ENCODE data around the gene GNAZ. TPM values are rescaled to one million over a fixed set of nuclear protein-coding genes. Genes with fewer than 3 reads are reported as not detected.

The GNAZ gene
- total and polyA plus RNA-seq, 11 donors = 1.1 to 13.9 (median 2.5) TPM

GRCh38 chr22:23104187-23104971 is 34.1 kb downstream of the GNAZ start:
- 87 to 94% (median 90%) methylated on average over 11 to 12 of the region's 12 CpGs for WGBS, 4 donors
- DNase-seq (no peak), ATAC-seq (no peak)
- no peaks in the 10 kb centered on the region for H3K9me3 ChIP-seq
- H3K27me3 ChIP-seq = no peaks in the 10 kb centered on the region
- H3K4me3 ChIP-seq = no peak overlapping the region
- peaks cover 0 to 28% (median 7%) of the 10 kb centered on the region in 12 donors for H3K4me1 ChIP-seq
- intact Hi-C loops (cut with DNase I) = no loop called here
- H3K36me3 ChIP-seq = no peaks in the 10 kb centered on the region
- TF ChIP-seq CTCF (IDR thresholded peaks at IDR 0.05) (no peak), POLR2A (IDR thresholded peaks at IDR 0.05) (no peak)
- no peak overlapping the region for H3K27ac ChIP-seq

GRCh38 chr22:23105304-23105703 is 35.0 kb downstream of the GNAZ start:
- DNase-seq = no peak
- intact Hi-C loops (cut with DNase I) = no loop called here
- H3K4me3 ChIP-seq = no peak overlapping the region
- 92 to 97% (median 96%) methylated on average over 3 to 5 of the region's 5 CpGs for WGBS, 4 donors
- H3K27me3 ChIP-seq = no peaks in the 10 kb centered on the region
- ATAC-seq = no peak
- H3K9me3 ChIP-seq = no peaks in the 10 kb centered on the region
- H3K36me3 ChIP-seq = no peaks in the 10 kb centered on the region
- no peak overlapping the region for H3K27ac ChIP-seq
- peaks cover 0 to 19% (median 0%) of the 10 kb centered on the region in 12 donors for H3K4me1 ChIP-seq
- no peak for TF ChIP-seq POLR2A (IDR thresholded peaks at IDR 0.05)

- Histone ChIP-seq H3K9me3 (no peaks in the 10 kb centered on the region), H3K36me3 (no peaks in the 10 kb centered on the region), H3K4me1 (peaks cover 0 to 16% (median 0%) of the 10 kb centered on the region in 12 donors), H3K4me3 (no peak overlapping the region), H3K27ac (no peak overlapping the region), H3K27me3 (no peaks in the 10 kb centered on the region)
- intact Hi-C loops (cut with DNase I) = no loop called here
- TF ChIP-seq POLR2A (IDR thresholded peaks at IDR 0.05) = no peak
- TF ChIP-seq CTCF (IDR thresholded peaks at IDR 0.05) = no peak
- DNase-seq (no peak), ATAC-seq (no peak)
- 93 to 99% (median 96%) methylated on average over 2 to 5 of the region's 5 CpGs for WGBS, 4 donors
These were observed 35.6 kb downstream of the GNAZ start for GRCh38 chr22:23105919-23106318.

GRCh38 chr22:23106344-23106743 is 36.0 kb downstream of the GNAZ start:
- Histone ChIP-seq H3K9me3 (no peaks in the 10 kb centered on the region), H3K4me3 (no peak overlapping the region), H3K4me1 (peaks cover 0 to 16% (median 0%) of the 10 kb centered on the region in 12 donors), H3K27me3 (no peaks in the 10 kb centered on the region), H3K27ac (peak overlapping the region in 3 of 12 donors; percentile 3 to 70 (median 25)), H3K36me3 (no peaks in the 10 kb centered on the region)
- no peak for TF ChIP-seq POLR2A (IDR thresholded peaks at IDR 0.05)
- no peak for TF ChIP-seq CTCF (IDR thresholded peaks at IDR 0.05)
- DNase-seq (no peak), ATAC-seq (peak in 1 of 4 donors; percentile 5)
- intact Hi-C loops (cut with DNase I) = no loop called here
- WGBS, 4 donors = 83 to 94% (median 87%) methylated on average over 3 to 4 of the region's 4 CpGs
